ENCODE data around the gene ZNF646. TPM values are rescaled to one million over a fixed set of nuclear protein-coding genes. Genes with fewer than 3 reads are reported as not detected.
A peak's percentile ranks its signal among the peaks of the same experiment; 100 is the strongest.

The ZNF646 gene
- total and polyA plus RNA-seq, 2 of the 13 experiments (the other 11 are each of a cell fraction or from before 2014, with no cell fraction given): 3.4 to 10.9 TPM

- no peak for TF ChIP-seq ZNF280D (CRISPR knock-in tag; IDR thresholded peaks at IDR 0.05)
- TF ChIP-seq ZNF619 (CRISPR knock-in tag; IDR thresholded peaks at IDR 0.05): peak; percentile 60; the same call in 1 of the 2 replicates
- peak; percentile 35; the same call in 1 of the 2 replicates for TF ChIP-seq ZBTB25 (CRISPR knock-in tag; IDR thresholded peaks at IDR 0.05)
- TF ChIP-seq MAF1 (CRISPR knock-in tag; IDR thresholded peaks at IDR 0.05; ENCODE audit: borderline replicate concordance): 0 out of 2 replicates have a peak, but pooled peaks have one; percentile 35
- TF ChIP-seq HNF4A (CRISPR knock-in tag; IDR thresholded peaks at IDR 0.05): peak; percentile 31
- 0 out of 2 replicates have a peak, but pooled peaks have one; percentile 81 for TF ChIP-seq ZNF296 (CRISPR knock-in tag; conservative IDR thresholded peaks at IDR 0.05)
- TF ChIP-seq ESRRA (CRISPR knock-in tag; IDR thresholded peaks at IDR 0.05; ENCODE audit: low read depth): peak; percentile 59; the same call in 1 of the 2 replicates
- no peak; the same call in 1 of the 2 replicates for TF ChIP-seq UBTF (CRISPR knock-in tag; IDR thresholded peaks at IDR 0.05)
- TF ChIP-seq, protein P1, sequence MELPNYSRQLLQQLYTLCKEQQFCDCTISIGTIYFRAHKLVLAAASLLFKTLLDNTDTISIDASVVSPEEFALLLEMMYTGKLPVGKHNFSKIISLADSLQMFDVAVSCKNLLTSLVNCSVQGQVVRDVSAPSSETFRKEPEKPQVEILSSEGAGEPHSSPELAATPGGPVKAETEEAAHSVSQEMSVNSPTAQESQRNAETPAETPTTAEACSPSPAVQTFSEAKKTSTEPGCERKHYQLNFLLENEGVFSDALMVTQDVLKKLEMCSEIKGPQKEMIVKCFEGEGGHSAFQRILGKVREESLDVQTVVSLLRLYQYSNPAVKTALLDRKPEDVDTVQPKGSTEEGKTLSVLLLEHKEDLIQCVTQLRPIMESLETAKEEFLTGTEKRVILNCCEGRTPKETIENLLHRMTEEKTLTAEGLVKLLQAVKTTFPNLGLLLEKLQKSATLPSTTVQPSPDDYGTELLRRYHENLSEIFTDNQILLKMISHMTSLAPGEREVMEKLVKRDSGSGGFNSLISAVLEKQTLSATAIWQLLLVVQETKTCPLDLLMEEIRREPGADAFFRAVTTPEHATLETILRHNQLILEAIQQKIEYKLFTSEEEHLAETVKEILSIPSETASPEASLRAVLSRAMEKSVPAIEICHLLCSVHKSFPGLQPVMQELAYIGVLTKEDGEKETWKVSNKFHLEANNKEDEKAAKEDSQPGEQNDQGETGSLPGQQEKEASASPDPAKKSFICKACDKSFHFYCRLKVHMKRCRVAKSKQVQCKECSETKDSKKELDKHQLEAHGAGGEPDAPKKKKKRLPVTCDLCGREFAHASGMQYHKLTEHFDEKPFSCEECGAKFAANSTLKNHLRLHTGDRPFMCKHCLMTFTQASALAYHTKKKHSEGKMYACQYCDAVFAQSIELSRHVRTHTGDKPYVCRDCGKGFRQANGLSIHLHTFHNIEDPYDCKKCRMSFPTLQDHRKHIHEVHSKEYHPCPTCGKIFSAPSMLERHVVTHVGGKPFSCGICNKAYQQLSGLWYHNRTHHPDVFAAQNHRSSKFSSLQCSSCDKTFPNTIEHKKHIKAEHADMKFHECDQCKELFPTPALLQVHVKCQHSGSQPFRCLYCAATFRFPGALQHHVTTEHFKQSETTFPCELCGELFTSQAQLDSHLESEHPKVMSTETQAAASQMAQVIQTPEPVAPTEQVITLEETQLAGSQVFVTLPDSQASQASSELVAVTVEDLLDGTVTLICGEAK (IDR thresholded peaks at IDR 0.05): no peak
- TF ChIP-seq, protein P1 (CRISPR knock-in tag; IDR thresholded peaks at IDR 0.05): peak; percentile 53; the same call in 1 of the 2 replicates
- TF ChIP-seq RAD51 (IDR thresholded peaks at IDR 0.05; ENCODE audit: borderline replicate concordance): no peak
These were observed 866 bp upstream of the ZNF646 start (continued) for GRCh38 chr16:31073142-31073969.
